Measurements from ENCODE around the gene FZD10.

- no peak for TF ChIP-seq POLR2A (IDR thresholded peaks at IDR 0.05)
- no peak for TF ChIP-seq CTCF (IDR thresholded peaks at IDR 0.05)
Observed at GRCh38 chr12:130195369-130195768, 33.1 kb downstream of the FZD10 start.

Data from ovary (tissue), 3 donors.